NB4 (cell line): ENCODE data around the gene SEMA5A.
A peak's percentile ranks its signal among the peaks of the same experiment; 100 is the strongest.

Experiments
- DNase-seq: peaks from one replicate; pipeline ENCODE4 v3.0.0; 2010; ENCODE audit warnings: low read depth
- H3K4me3 ChIP-seq: one replicate; pipeline ENCODE4 v1.5.1; 2011; ENCODE audit warnings: mild to moderate bottlenecking, low read depth, low read length, moderate library complexity
- CTCF ChIP-seq: IDR thresholded peaks from one replicate; pipeline ENCODE4 v1.5.1; 2012; ENCODE audit warnings: low read depth, low read length
- MYC ChIP-seq: IDR thresholded peaks from 2 replicates; pipeline ENCODE4 v1.6.1; 2011; ENCODE audit warnings: low read depth, low read length
- POLR2A ChIP-seq: IDR thresholded peaks from 2 replicates; pipeline ENCODE4 v1.6.1; 2011; ENCODE audit warnings: mild to moderate bottlenecking; ENCODE audit not compliant: insufficient read length; ENCODE audit errors: extremely low read depth
- TF ChIP-seq, protein P1 (sequence below): IDR thresholded peaks from 2 replicates; pipeline ENCODE4 v1.6.1; 2011; ENCODE audit warnings: low read depth, low read length

SEMA5A gene

DNA sequence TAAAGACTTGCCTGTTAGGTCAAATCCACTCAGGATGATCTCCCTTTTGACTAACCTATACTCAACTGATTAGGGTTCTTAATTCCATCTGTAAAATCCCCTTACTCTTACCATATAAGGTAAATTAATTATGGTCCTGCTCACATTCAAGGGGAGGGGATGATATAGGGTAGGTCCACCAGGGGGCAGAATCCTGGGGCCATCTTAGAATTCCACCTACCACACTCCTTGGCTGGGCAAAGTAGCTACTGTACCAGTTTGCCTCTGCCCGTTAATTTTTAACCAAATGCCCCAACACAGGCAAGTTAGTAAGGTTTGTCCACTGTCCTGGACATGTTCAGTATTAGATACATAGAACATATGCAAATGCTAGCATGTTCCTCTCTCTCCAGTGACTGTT is 262.4 kb downstream of the SEMA5A start:
- TF ChIP-seq MYC (no peak), POLR2A (no peak), CTCF (peak; percentile 11)
- TF ChIP-seq, protein P1, sequence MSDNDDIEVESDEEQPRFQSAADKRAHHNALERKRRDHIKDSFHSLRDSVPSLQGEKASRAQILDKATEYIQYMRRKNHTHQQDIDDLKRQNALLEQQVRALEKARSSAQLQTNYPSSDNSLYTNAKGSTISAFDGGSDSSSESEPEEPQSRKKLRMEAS = no peak
- no peak overlapping the region for H3K4me3 ChIP-seq
- DNase-seq = no peak

DNA sequence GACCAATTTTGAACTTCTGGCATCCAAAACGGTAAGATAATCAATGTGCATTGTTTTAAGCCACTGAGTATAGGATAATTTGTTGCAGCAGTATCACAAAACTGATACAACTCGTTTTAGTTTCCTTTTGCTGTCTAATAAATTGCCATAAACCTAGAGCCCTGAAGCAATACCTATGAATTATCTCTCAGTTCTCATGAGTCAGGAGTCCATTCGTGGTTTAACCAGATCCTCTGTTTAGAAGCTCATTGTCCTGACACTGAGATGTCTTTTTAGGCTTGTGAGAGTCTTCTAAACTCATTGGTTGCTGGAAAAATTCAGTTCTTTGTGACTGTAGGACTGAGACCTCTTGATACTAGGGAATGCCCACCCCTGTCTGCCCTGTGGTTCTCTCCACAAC is 262.9 kb downstream of the SEMA5A start:
- TF ChIP-seq, protein P1 = no peak
- TF ChIP-seq CTCF = no peak
- no peak for TF ChIP-seq MYC
- no peak for TF ChIP-seq POLR2A
- no peak overlapping the region for H3K4me3 ChIP-seq
- no peak for DNase-seq

DNA sequence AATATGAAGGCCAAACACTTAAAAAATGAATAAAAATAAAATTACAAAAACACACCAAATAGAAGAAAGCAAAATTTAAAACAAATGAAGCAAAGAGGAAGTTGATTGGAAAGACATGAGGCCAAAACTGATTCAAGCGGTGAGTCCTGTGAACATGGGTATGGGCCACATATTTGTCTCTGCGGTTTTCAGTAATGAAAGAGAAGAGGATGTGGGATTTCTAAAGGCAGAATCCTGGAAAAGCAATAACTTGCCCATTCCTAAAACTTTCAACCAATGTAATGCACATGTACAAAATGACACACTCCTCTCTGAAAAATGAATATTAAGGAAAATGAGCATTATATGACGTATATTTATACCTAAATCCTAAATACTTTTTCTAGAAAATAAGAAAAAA is 263.7 kb downstream of the SEMA5A start:
- no peak for DNase-seq
- no peak overlapping the region for H3K4me3 ChIP-seq
- TF ChIP-seq MYC = no peak
- no peak for TF ChIP-seq POLR2A
- TF ChIP-seq, protein P1 = no peak
- no peak for TF ChIP-seq CTCF

- TF ChIP-seq MYC = no peak
- no peak for TF ChIP-seq POLR2A
- TF ChIP-seq, protein P1 = no peak
- TF ChIP-seq CTCF = no peak
- no peak overlapping the region for H3K4me3 ChIP-seq
- no peak for DNase-seq
Measured at GRCh38 chr5:9279774-9280173, 266.1 kb downstream of the SEMA5A start.

DNA sequence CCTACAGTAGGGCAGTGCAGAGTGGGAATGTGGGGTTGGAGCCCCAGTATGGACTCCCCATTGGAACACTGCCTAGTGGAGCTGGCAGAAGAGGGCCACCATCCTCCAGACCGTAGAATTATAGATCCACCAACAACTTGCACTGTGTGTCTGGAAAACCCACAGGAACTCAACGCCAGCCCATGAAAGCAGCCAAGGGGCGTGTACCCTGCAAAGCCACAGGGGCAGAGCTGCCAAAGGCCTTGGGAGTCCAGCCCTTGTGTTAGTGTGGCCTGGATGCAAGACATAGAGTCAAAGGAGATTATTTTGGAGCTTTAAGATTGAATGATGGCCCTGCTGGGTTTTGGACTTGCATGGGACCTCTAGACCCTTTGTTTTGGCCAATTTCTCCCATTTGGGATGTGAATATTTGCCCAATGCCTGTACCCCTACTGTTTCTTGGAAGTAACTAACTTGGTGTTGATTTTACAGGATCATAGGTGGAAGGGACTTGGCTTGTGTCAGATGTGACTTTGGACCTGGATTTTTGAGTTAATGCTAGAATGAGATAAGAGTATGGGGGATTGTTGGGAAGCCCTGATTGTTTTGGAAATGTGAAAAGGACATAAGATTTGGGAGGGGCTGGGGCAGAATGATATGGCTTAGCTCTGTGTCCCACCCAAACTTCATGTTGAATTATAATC is 266.8 kb downstream of the SEMA5A start:
- DNase-seq = no peak
- TF ChIP-seq CTCF (no peak), MYC (no peak), POLR2A (no peak)
- TF ChIP-seq, protein P1 = no peak

More for the DNA sequence above, 266.8 kb downstream of the SEMA5A start:
- H3K4me3 ChIP-seq = no peak overlapping the region
